22Rv1 (cell line): ENCODE measurements around the gene PC.

Experiments
- ZFX ChIP-seq: fragments of 450-650 bp; IDR thresholded peaks from 2 replicates; pipeline ENCODE4 v1.6.1; 2017; ENCODE audit warnings: antibody characterized with exemption, borderline replicate concordance
- TF ChIP-seq, protein P1 (sequence below): fragments of 450-650 bp; IDR thresholded peaks from 2 replicates; pipeline ENCODE4 v1.5.1; 2017; ENCODE audit warnings: mild to moderate bottlenecking

DNA sequence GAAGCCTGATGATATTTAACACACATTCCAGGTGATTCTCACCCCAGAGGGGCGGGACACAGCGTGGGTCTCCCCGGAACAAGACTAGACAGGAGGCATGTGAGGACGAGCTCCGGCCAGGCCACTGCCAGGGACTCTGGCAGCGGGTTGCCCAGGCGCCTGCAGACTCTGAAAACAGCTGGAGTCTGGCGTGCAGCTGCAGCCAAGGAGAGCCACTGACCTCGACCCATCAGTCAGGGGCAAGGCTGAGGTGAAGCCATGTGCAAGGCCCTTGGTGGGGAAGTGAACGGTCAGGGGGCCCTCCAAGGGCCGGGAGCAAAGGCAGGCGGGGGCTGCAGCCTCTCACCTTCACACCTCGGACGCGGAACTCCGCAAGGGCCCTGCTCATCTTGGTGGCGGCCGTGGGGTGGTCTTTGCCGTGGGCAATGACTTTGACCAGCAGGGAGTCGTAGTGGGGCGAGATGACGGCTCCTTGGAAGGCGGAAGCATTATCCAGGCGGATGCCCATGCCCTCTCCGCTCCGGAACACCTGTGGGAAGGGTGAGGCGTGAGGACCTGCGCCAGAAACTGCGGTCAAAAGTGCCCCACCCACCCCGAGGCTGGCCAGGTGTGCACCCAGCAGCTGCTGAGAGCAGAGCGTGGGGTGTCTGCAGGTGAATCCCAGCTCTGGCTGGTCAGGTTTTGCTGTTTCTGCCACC, 94.6 kb downstream of the PC start:
- TF ChIP-seq, protein P1, sequence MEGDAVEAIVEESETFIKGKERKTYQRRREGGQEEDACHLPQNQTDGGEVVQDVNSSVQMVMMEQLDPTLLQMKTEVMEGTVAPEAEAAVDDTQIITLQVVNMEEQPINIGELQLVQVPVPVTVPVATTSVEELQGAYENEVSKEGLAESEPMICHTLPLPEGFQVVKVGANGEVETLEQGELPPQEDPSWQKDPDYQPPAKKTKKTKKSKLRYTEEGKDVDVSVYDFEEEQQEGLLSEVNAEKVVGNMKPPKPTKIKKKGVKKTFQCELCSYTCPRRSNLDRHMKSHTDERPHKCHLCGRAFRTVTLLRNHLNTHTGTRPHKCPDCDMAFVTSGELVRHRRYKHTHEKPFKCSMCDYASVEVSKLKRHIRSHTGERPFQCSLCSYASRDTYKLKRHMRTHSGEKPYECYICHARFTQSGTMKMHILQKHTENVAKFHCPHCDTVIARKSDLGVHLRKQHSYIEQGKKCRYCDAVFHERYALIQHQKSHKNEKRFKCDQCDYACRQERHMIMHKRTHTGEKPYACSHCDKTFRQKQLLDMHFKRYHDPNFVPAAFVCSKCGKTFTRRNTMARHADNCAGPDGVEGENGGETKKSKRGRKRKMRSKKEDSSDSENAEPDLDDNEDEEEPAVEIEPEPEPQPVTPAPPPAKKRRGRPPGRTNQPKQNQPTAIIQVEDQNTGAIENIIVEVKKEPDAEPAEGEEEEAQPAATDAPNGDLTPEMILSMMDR, result no peak
- TF ChIP-seq ZFX, result no peak
